Pancreas (tissue), 10 donors: ENCODE results near the gene PCDH15. TPM values are rescaled to one million over a fixed set of nuclear protein-coding genes. Genes with fewer than 3 reads are reported as not detected.

Experiments used
- ATAC-seq, 4 donors: fragments of 200-7000 bp; cut with Tn5 transposase; one replicate each; pipeline versions ENCODE4 v1.8.0 to v1.9.1; 2020; ENCODE audit warnings: mild to moderate bottlenecking in 4 of 4, moderate library complexity in 4 of 4
- DNase-seq, 6 donors: peaks; one replicate each; pipeline ENCODE4 v3.0.0-alpha.2; 2020
- FAIRE-seq: peaks from 2 replicates; lab custom pipeline; 2012; peaks lifted over from hg19 to GRCh38; lab: Jason Lieb, UNC
- H3K27ac ChIP-seq, 4 donors: fragments of 200-600 bp; sonication (generic); 1 replicate in 3 of 4; 2 replicates in 1 of 4; pipeline versions ENCODE4 v1.5.0 to v1.8.0; 2020
- H3K27me3 ChIP-seq, 4 donors: fragments of 200-600 bp; one replicate each; pipeline ENCODE4 v1.8.0; 2021
- H3K36me3 ChIP-seq, 3 donors: fragments of 200-600 bp; sonication (generic) in 1 of 3; one replicate each; pipeline versions ENCODE4 v1.5.0 to v1.8.0; 2020 to 2021
- H3K4me1 ChIP-seq, 3 donors: fragments of 200-600 bp; one replicate each; pipeline ENCODE4 v1.8.0; 2021
- H3K4me3 ChIP-seq, 4 donors: fragments of 200-600 bp; sonication (generic) in 2 of 4; one replicate each; pipeline versions ENCODE4 v1.5.0 to v1.8.0; 2020 to 2021
- H3K9me3 ChIP-seq, 4 donors: fragments of 200-600 bp; one replicate each; pipeline ENCODE4 v1.8.0; 2021
- CTCF ChIP-seq, 4 donors: fragments of 200-600 bp; sonication (generic) in 3 of 4; IDR thresholded peaks; one replicate each; pipeline versions ENCODE4 v1.5.0 to v1.8.0; 2021; ENCODE audit warnings: antibody characterized with exemption in 4 of 4
- WGBS, 2 donors: extraction: QIAGEN DNeasy Blood & Tissue Kit; methylation state at CpG; one replicate each; pipeline ENCODE4 v1.1.7; 2013; 5-methylcytosine and 5-hydroxymethylcytosine counted together
- intact Hi-C, 3 donors: fragments of 100-400 bp; cut with DNase I; formaldehyde crosslinking; loops; one replicate each; pipeline versions ENCODE4 v1.11.1 to v1.14.2; 2022
- polyA plus RNA-seq, 2 donors: library from polyadenylated mRNA; stranded (reverse); fragments of 200-250 nt; gene quantifications; one replicate each; pipeline ENCODE4 v1.2.3, GENCODE V29; 2013
- total RNA-seq, 6 donors: library from RNA; stranded (reverse); fragmentation: NEBNext Ultra II Directional in 4 of 6; extraction: Animal tissue kit (Norgen Biotek cat#: 25700) in 4 of 6; gene quantifications; one replicate each; pipeline versions ENCODE4 v1.2.1 to v1.2.4, GENCODE V29; 2021 to 2023
- donor health status: healthy with polysubstance abuse.
- donor health status: DM: no; HTN: no; CAD: no; lungs with moderate emphysema.
- donor health status: DM: no; HTN: no; CAD: no.
- donor health status: control.
- donor health status: control.
- donor health status: Bipolar disorder and iron deficiency.
- donor health status: DM: yes; HTN: yes; CAD: no.
- donor health status: DM: no; HTN: no; CAD: no.
- donor health status: DM: no; HTN: no; CAD: no.
- donor health status: DM: yes; HTN: yes; CAD: no.

Gene PCDH15
- total RNA-seq = not detected
- under 1 TPM in 1 of 2 donors, not detected in 1; 0.31 TPM for polyA plus RNA-seq

GRCh38 chr10:54800741-54801421, at the start of gene PCDH15:
Gene PCDH15 (minus strand): TSS chr10:54801231. CDS start chr10:54664262, 136,969 bp downstream.
- no peaks in the 10 kb centered on the region for H3K4me1 ChIP-seq
- H3K4me3 ChIP-seq = no peak within 1 kb of the TSS
- ATAC-seq = peak; percentile 38 to 81 (median 78)
- H3K27me3 ChIP-seq = no peaks in the 10 kb centered on the region
- intact Hi-C loops = no loop called here
- 10 to 11% methylated on average over 10 of the region's 10 CpGs for WGBS, 2 donors
- H3K27ac ChIP-seq = no peak within 1 kb of the TSS
- TF ChIP-seq CTCF (IDR thresholded peaks at IDR 0.05) = peak in 1 of 4 donors; percentile 19
- DNase-seq = peak in 2 of 6 donors; percentile 4 to 14
- H3K9me3 ChIP-seq = no peaks in the 10 kb centered on the region
- no peaks in the 10 kb centered on the region for H3K36me3 ChIP-seq
- no peak for FAIRE-seq

- Histone ChIP-seq H3K27me3 (no peaks in the 10 kb centered on the region), H3K4me1 (peaks cover 0 to 4% (median 0%) of the 10 kb centered on the region in 3 donors), H3K36me3 (no peaks in the 10 kb centered on the region), H3K27ac (no peak overlapping the region), H3K9me3 (no peaks in the 10 kb centered on the region), H3K4me3 (no peak overlapping the region)
- DNase-seq (no peak), FAIRE-seq (no peak), ATAC-seq (no peak)
- TF ChIP-seq CTCF (IDR thresholded peaks at IDR 0.05) = no peak
- intact Hi-C loops = no loop called here
Observed at GRCh38 chr10:54843932-54844331, 42.9 kb upstream of the PCDH15 start.

GRCh38 chr10:54843085-54843646, 42.1 kb upstream of the PCDH15 start:
- Histone ChIP-seq H3K36me3 (no peaks in the 10 kb centered on the region), H3K27ac (no peak overlapping the region), H3K4me1 (peaks cover 0 to 4% (median 0%) of the 10 kb centered on the region in 3 donors), H3K27me3 (no peaks in the 10 kb centered on the region), H3K4me3 (no peak overlapping the region), H3K9me3 (no peaks in the 10 kb centered on the region)
- 15 to 22% methylated on average over 5 of the region's 5 CpGs for WGBS, 2 donors
- FAIRE-seq (no peak), DNase-seq (no peak), ATAC-seq (peak in 2 of 4 donors; percentile 31 to 59)
- intact Hi-C loops = no loop called here
- TF ChIP-seq CTCF (IDR thresholded peaks at IDR 0.05) = no peak

GRCh38 chr10:54837479-54837878, 36.4 kb upstream of the PCDH15 start:
- no peak overlapping the region for H3K4me3 ChIP-seq
- no peak for ATAC-seq
- no peaks in the 10 kb centered on the region for H3K4me1 ChIP-seq
- 65 to 76% methylated on average over 5 of the region's 5 CpGs for WGBS, 2 donors
- intact Hi-C loops = no loop called here
- no peak for DNase-seq
- H3K9me3 ChIP-seq = no peaks in the 10 kb centered on the region
- H3K27ac ChIP-seq = no peak overlapping the region
- H3K36me3 ChIP-seq = no peaks in the 10 kb centered on the region
- no peak for TF ChIP-seq CTCF (IDR thresholded peaks at IDR 0.05)
- FAIRE-seq = no peak
- H3K27me3 ChIP-seq = no peaks in the 10 kb centered on the region

GRCh38 chr10:54833029-54833428, 32.0 kb upstream of the PCDH15 start:
- no peak overlapping the region for H3K4me3 ChIP-seq
- intact Hi-C loops = no loop called here
- no peak for DNase-seq
- no peak for FAIRE-seq
- 28 to 30% methylated on average over 2 of the region's 2 CpGs for WGBS, 2 donors
- H3K27ac ChIP-seq = no peak overlapping the region
- H3K27me3 ChIP-seq = no peaks in the 10 kb centered on the region
- ATAC-seq = no peak
- H3K4me1 ChIP-seq = no peaks in the 10 kb centered on the region
- no peaks in the 10 kb centered on the region for H3K36me3 ChIP-seq
- no peaks in the 10 kb centered on the region for H3K9me3 ChIP-seq
- no peak for TF ChIP-seq CTCF (IDR thresholded peaks at IDR 0.05)
